ENCODE data around the gene TGFBR3.

Gene TGFBR3

DNA sequence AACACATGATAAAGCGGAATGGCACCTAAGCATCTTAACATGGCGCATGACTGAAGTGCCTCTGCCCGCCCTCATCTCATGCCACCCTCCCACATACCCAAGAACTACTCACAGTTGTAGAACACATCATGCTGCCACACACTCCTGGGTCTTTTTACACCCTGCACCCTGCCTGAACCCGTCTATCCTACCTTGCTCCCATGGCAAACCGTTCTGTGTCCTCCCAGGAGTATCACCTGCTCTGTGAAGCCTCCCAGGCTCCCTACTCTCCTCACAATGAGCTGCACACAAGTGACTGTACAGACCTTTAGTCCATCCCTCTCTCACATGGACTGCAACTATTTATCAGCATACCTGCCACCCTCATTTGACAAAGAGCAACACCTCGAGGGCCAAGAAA is 144.0 kb downstream of the TGFBR3 start:
- Histone ChIP-seq H3K9ac (ENCODE audit: low read depth, low read length) (no peak overlapping the region), H3K4me1 (ENCODE audit: control insufficient read depth, insufficient read depth, low read length) (no peaks in the 10 kb centered on the region), H3K9me3 (ENCODE audit: control insufficient read depth, insufficient read depth, low read length) (peaks cover 7% of the 10 kb centered on the region), H3K27me3 (ENCODE audit: control insufficient read depth, insufficient read depth, low read length) (no peaks in the 10 kb centered on the region), H3K36me3 (ENCODE audit: control insufficient read depth, insufficient read depth, low read length) (no peaks in the 10 kb centered on the region), H3K4me3 (ENCODE audit: low read depth, low read length) (no peak overlapping the region)

DNA sequence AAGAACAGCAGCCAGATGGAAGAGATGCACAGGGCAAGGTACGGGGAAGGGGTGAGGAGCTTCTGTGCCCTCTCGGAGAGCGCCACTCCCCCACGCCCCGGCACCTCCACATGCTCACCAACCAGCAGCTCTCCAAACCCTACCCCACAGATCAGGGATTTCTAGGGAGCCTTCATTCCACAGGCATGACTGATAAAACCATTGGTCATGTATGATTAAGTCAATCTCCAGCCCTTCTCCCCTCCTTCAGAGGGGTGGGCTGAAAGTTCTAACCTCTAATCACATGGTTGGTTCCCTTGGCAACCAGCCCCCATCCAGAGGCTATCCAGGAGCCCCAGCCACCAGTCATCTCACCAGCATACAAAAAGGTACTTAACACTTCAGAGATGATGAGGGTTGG is 144.7 kb downstream of the TGFBR3 start:
- no peak overlapping the region for H3K9ac ChIP-seq (ENCODE audit: low read depth, low read length)

DNA sequence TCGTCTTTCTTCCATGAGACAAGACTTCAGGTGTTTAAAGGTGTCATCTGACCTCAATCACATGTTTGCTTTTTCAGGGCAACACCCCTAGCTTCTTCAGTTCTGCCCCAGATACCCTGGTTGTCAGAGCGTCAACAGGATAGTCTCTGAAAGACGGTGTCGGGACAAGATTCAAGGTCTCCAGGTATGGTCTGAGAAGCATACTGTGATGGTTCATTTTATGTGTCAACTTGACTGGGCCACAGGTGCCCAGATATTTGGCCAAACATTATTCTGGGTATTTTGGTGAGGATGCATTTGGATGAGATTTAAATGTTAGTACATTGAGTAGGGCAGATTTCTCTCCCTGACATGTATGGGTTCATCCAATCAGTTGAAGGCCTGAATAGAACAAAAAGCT is 148.3 kb downstream of the TGFBR3 start:
- no peak overlapping the region for H3K4me3 ChIP-seq (ENCODE audit: low read depth, low read length)
- no peak overlapping the region for H3K9ac ChIP-seq (ENCODE audit: low read depth, low read length)
- H3K36me3 ChIP-seq (ENCODE audit: control insufficient read depth, insufficient read depth, low read length): no peaks in the 10 kb centered on the region
- H3K27me3 ChIP-seq (ENCODE audit: control insufficient read depth, insufficient read depth, low read length): no peaks in the 10 kb centered on the region
- H3K4me1 ChIP-seq (ENCODE audit: control insufficient read depth, insufficient read depth, low read length): no peaks in the 10 kb centered on the region
- no peaks in the 10 kb centered on the region for H3K9me3 ChIP-seq (ENCODE audit: control insufficient read depth, insufficient read depth, low read length)

More for the DNA sequence above, 144.7 kb downstream of the TGFBR3 start:
- no peaks in the 10 kb centered on the region for H3K4me1 ChIP-seq (ENCODE audit: control insufficient read depth, insufficient read depth, low read length)
- H3K4me3 ChIP-seq (ENCODE audit: low read depth, low read length): no peak overlapping the region
- H3K36me3 ChIP-seq (ENCODE audit: control insufficient read depth, insufficient read depth, low read length): no peaks in the 10 kb centered on the region
- no peaks in the 10 kb centered on the region for H3K27me3 ChIP-seq (ENCODE audit: control insufficient read depth, insufficient read depth, low read length)
- H3K9me3 ChIP-seq (ENCODE audit: control insufficient read depth, insufficient read depth, low read length): peaks cover under 1% of the 10 kb centered on the region

- no peaks in the 10 kb centered on the region for H3K36me3 ChIP-seq (ENCODE audit: control insufficient read depth, insufficient read depth, low read length)
- no peak overlapping the region for H3K9ac ChIP-seq (ENCODE audit: low read depth, low read length)
- no peaks in the 10 kb centered on the region for H3K4me1 ChIP-seq (ENCODE audit: control insufficient read depth, insufficient read depth, low read length)
- no peaks in the 10 kb centered on the region for H3K27me3 ChIP-seq (ENCODE audit: control insufficient read depth, insufficient read depth, low read length)
- no peak overlapping the region for H3K4me3 ChIP-seq (ENCODE audit: low read depth, low read length)
- H3K9me3 ChIP-seq (ENCODE audit: control insufficient read depth, insufficient read depth, low read length): no peaks in the 10 kb centered on the region
Observed at GRCh38 chr1:91736715-91737615, 149.0 kb downstream of the TGFBR3 start.

GRCh38 chr1:91736146-91736714 is 149.7 kb downstream of the TGFBR3 start:
- H3K9ac ChIP-seq (ENCODE audit: low read depth, low read length): no peak overlapping the region

GRCh38 chr1:91735266-91735845 is 150.6 kb downstream of the TGFBR3 start:
- no peaks in the 10 kb centered on the region for H3K9me3 ChIP-seq (ENCODE audit: control insufficient read depth, insufficient read depth, low read length)
- H3K36me3 ChIP-seq (ENCODE audit: control insufficient read depth, insufficient read depth, low read length): no peaks in the 10 kb centered on the region
- H3K4me3 ChIP-seq (ENCODE audit: low read depth, low read length): no peak overlapping the region
- H3K9ac ChIP-seq (ENCODE audit: low read depth, low read length): no peak overlapping the region
- no peaks in the 10 kb centered on the region for H3K27me3 ChIP-seq (ENCODE audit: control insufficient read depth, insufficient read depth, low read length)
- peaks cover 3% of the 10 kb centered on the region for H3K4me1 ChIP-seq (ENCODE audit: control insufficient read depth, insufficient read depth, low read length)

More at GRCh38 chr1:91736146-91736714, 149.7 kb downstream of the TGFBR3 start:
- H3K27me3 ChIP-seq (ENCODE audit: control insufficient read depth, insufficient read depth, low read length): no peaks in the 10 kb centered on the region
- no peaks in the 10 kb centered on the region for H3K9me3 ChIP-seq (ENCODE audit: control insufficient read depth, insufficient read depth, low read length)
- H3K36me3 ChIP-seq (ENCODE audit: control insufficient read depth, insufficient read depth, low read length): no peaks in the 10 kb centered on the region
- peaks cover 3% of the 10 kb centered on the region for H3K4me1 ChIP-seq (ENCODE audit: control insufficient read depth, insufficient read depth, low read length)
- H3K4me3 ChIP-seq (ENCODE audit: low read depth, low read length): no peak overlapping the region

GRCh38 chr1:91734761-91735160 is 151.2 kb downstream of the TGFBR3 start:
- peaks cover 3% of the 10 kb centered on the region for H3K4me1 ChIP-seq (ENCODE audit: control insufficient read depth, insufficient read depth, low read length)
- H3K9ac ChIP-seq (ENCODE audit: low read depth, low read length): no peak overlapping the region
- no peaks in the 10 kb centered on the region for H3K27me3 ChIP-seq (ENCODE audit: control insufficient read depth, insufficient read depth, low read length)
- H3K36me3 ChIP-seq (ENCODE audit: control insufficient read depth, insufficient read depth, low read length): no peaks in the 10 kb centered on the region
- no peaks in the 10 kb centered on the region for H3K9me3 ChIP-seq (ENCODE audit: control insufficient read depth, insufficient read depth, low read length)
- no peak overlapping the region for H3K4me3 ChIP-seq (ENCODE audit: low read depth, low read length)

GRCh38 chr1:91733108-91733710 is 152.7 kb downstream of the TGFBR3 start:
- Histone ChIP-seq H3K36me3 (ENCODE audit: control insufficient read depth, insufficient read depth, low read length) (no peaks in the 10 kb centered on the region), H3K9ac (ENCODE audit: low read depth, low read length) (no peak overlapping the region), H3K9me3 (ENCODE audit: control insufficient read depth, insufficient read depth, low read length) (no peaks in the 10 kb centered on the region), H3K27me3 (ENCODE audit: control insufficient read depth, insufficient read depth, low read length) (no peaks in the 10 kb centered on the region), H3K4me3 (ENCODE audit: low read depth, low read length) (no peak overlapping the region), H3K4me1 (ENCODE audit: control insufficient read depth, insufficient read depth, low read length) (peaks cover 3% of the 10 kb centered on the region)

DNA sequence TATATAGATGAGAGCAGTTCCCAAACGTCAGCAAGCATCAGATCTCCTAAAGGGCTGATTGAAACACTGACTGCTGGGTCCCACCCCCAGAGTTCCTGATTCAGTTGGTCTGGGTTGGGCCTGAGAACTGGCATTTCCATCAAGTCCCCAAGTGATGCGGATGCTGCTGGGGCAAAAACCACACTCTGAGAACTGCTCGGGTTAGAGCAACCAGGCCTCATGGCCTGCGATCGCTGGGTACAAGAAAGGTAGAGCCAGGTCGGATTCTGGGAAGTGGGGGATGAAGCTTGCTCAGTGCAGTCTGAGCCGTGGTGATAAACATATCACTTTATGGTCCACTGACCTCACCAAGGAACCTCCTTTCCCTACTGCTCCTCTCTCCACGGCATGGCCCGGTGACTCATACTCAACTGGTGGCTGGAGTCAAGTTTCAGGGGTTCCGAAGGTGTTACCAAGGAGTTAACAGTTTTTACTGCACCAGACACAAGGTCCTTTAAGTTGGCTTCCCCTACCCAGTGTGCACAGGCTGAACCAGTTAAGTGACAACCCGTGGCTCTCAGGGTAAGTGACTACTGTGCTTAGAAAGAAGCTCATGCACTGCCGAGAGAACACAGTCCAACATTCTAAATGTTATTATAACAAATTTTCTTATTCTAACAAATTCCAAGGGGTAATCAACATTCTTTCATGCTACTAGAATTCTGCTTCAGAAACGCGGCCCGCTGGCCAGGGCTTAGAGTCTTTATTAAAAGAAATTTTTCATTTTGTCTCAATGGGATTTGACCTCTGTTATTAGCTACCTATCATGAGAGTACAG is 153.5 kb downstream of the TGFBR3 start:
- Histone ChIP-seq H3K9me3 (ENCODE audit: control insufficient read depth, insufficient read depth, low read length) (no peaks in the 10 kb centered on the region), H3K9ac (ENCODE audit: low read depth, low read length) (no peak overlapping the region), H3K27me3 (ENCODE audit: control insufficient read depth, insufficient read depth, low read length) (no peaks in the 10 kb centered on the region), H3K4me3 (ENCODE audit: low read depth, low read length) (no peak overlapping the region), H3K4me1 (ENCODE audit: control insufficient read depth, insufficient read depth, low read length) (peaks cover 3% of the 10 kb centered on the region), H3K36me3 (ENCODE audit: control insufficient read depth, insufficient read depth, low read length) (no peaks in the 10 kb centered on the region)

DNA sequence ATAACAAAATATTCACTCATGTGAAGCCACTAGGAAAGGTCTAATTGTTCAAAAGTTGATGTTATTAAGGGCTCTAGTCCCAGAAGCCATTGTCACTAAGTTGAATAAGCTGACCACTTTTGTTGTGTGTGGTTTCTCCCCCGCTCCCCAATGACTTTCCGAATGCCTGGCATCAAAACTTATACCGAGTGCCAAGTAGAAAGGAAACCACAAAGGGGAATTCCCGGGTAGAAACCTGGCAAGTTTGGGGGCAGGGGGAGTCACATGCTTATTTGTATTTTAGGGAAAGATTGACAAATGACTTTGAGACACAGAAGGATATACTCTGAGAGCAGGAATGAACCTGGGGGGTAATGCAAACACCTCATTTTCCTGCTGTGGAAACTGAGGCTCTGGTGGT is 154.1 kb downstream of the TGFBR3 start:
- no peak overlapping the region for H3K9ac ChIP-seq (ENCODE audit: low read depth, low read length)
- no peaks in the 10 kb centered on the region for H3K36me3 ChIP-seq (ENCODE audit: control insufficient read depth, insufficient read depth, low read length)
- peaks cover 3% of the 10 kb centered on the region for H3K4me1 ChIP-seq (ENCODE audit: control insufficient read depth, insufficient read depth, low read length)
- no peaks in the 10 kb centered on the region for H3K27me3 ChIP-seq (ENCODE audit: control insufficient read depth, insufficient read depth, low read length)
- no peaks in the 10 kb centered on the region for H3K9me3 ChIP-seq (ENCODE audit: control insufficient read depth, insufficient read depth, low read length)
- H3K4me3 ChIP-seq (ENCODE audit: low read depth, low read length): no peak overlapping the region

Data from iPS-15b (cell line).